COLO829 (cell line): ENCODE results near the gene EAF1.
"Not testable (repeated sequence)": the region's sequence is repeated elsewhere in the genome, so short reads cannot be mapped to it uniquely, and the experiment has no call there.

Source experiments
- DNase-seq: peaks from one replicate; pipeline ENCODE4 v3.0.0; 2012; ENCODE audit warnings: low spot score

Gene EAF1

GRCh38 chr3:15479400-15480224 lies 52.2 kb downstream of the EAF1 start:
- no peak for DNase-seq

GRCh38 chr3:15484551-15484950 lies 57.2 kb downstream of the EAF1 start:
- DNase-seq: not testable (repeated sequence)

- no peak for DNase-seq
These were observed 58.6 kb downstream of the EAF1 start for GRCh38 chr3:15486020-15486419.

GRCh38 chr3:15486979-15487378 lies 59.6 kb downstream of the EAF1 start:
- no peak for DNase-seq

GRCh38 chr3:15488002-15488401 lies 60.6 kb downstream of the EAF1 start:
- DNase-seq: no peak

- no peak for DNase-seq
These were observed 62.8 kb downstream of the EAF1 start for GRCh38 chr3:15490158-15490557.

GRCh38 chr3:15491143-15491542 lies 63.7 kb downstream of the EAF1 start:
- DNase-seq: no peak
